ENCODE results near the gene THSD7A. TPM values are rescaled to one million over a fixed set of nuclear protein-coding genes. Genes with fewer than 3 reads are reported as not detected.

The THSD7A gene
- total and polyA plus RNA-seq, 10 of the 15 experiments (the other 5 are each of a cell fraction or from before 2014, with no cell fraction given): 0.03 to 0.09 (median 0.03) TPM; not detected in 7

- TF ChIP-seq SKIL (IDR thresholded peaks at IDR 0.05; ENCODE audit: low read depth, poor library complexity, severe bottlenecking) (no peak), NR2C1 (IDR thresholded peaks at IDR 0.05) (no peak), PML (IDR thresholded peaks at IDR 0.05; ENCODE audit: low read length) (no peak)
- TF ChIP-seq, protein P1, sequence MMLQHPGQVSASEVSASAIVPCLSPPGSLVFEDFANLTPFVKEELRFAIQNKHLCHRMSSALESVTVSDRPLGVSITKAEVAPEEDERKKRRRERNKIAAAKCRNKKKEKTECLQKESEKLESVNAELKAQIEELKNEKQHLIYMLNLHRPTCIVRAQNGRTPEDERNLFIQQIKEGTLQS (IDR thresholded peaks at IDR 0.05; ENCODE audit: borderline replicate concordance, extremely low read depth, low read depth, low read length): no peak
These were observed 99.8 kb downstream of the THSD7A start (continued) for GRCh38 chr7:11732207-11732606.

- Histone ChIP-seq H3K4me2 (ENCODE audit: control insufficient read depth, insufficient read depth) (no peak overlapping the region), H3K79me2 (ENCODE audit: control insufficient read depth, insufficient read depth, low read length) (no peaks in the 10 kb centered on the region), H4K20me1 (ENCODE audit: control insufficient read depth, insufficient read depth) (no peaks in the 10 kb centered on the region), H3K27ac (ENCODE audit: control insufficient read depth, insufficient read depth) (no peak overlapping the region), H3K9ac (ENCODE audit: control insufficient read depth, insufficient read depth, low read length) (no peak overlapping the region), H3K4me3 (no peak overlapping the region), H2AFZ (ENCODE audit: control insufficient read depth, low read depth, low read length) (no peak overlapping the region), H3K27me3 (replicated peaks in 1 of 2; ENCODE audit: control insufficient read depth in 2 of 2, insufficient read depth in 2 of 2, low read length in 1 of 2) (no peaks in the 10 kb centered on the region), H3K4me1 (ENCODE audit: control insufficient read depth, insufficient read depth, low read length) (no peaks in the 10 kb centered on the region), H3K36me3 (ENCODE audit: control insufficient read depth in 2 of 2, insufficient read depth in 2 of 2, low read length in 1 of 2) (no peaks in the 10 kb centered on the region), H3K9me3 (replicated peaks; ENCODE audit: control insufficient read depth, insufficient read depth, low read length) (no peaks in the 10 kb centered on the region)
- TF ChIP-seq RELA (IDR thresholded peaks at IDR 0.05; ENCODE audit: borderline replicate concordance, partially characterized antibody) (no peak), CREM (IDR thresholded peaks at IDR 0.05; ENCODE audit: low read depth) (no peak), WRNIP1 (IDR thresholded peaks at IDR 0.05; ENCODE audit: borderline replicate concordance, low read depth, low read length) (no peak), MEF2B (IDR thresholded peaks at IDR 0.05; ENCODE audit: partially characterized antibody, poor library complexity, severe bottlenecking) (no peak), KAT2A (conservative IDR thresholded peaks at IDR 0.05; ENCODE audit: control insufficient read depth, low read depth, low read length) (no peak), ZBED1 (IDR thresholded peaks at IDR 0.05; ENCODE audit: borderline replicate concordance) (no peak), BRCA1 (IDR thresholded peaks at IDR 0.05; ENCODE audit: low read depth, low read length) (no peak), KDM1A (IDR thresholded peaks at IDR 0.05; ENCODE audit: borderline replicate concordance) (no peak), ASH2L (IDR thresholded peaks at IDR 0.05; ENCODE audit: borderline replicate concordance, low read depth) (no peak), GATAD2B (conservative IDR thresholded peaks at IDR 0.05; ENCODE audit: low read depth) (no peak), SP1 (IDR thresholded peaks at IDR 0.05; ENCODE audit: low read depth, low read length) (no peak), IRF4 (IDR thresholded peaks at IDR 0.05; ENCODE audit: low read depth, low read length) (no peak), ZSCAN29 (IDR thresholded peaks at IDR 0.05) (no peak)
- BruUV-seq (replicated peaks): no TSS peak
- WGBS (ENCODE audit: insufficient coverage, insufficient replicate concordance, low lambda C conversion rate, missing lambda C conversion rate): 38% methylated on average over 1 of the region's 1 CpG
- DNase-seq (ENCODE audit: low read depth, low spot score) (no peak), FAIRE-seq (no peak), ATAC-seq (peak; percentile 49)
- ChIA-PET SMC1A (ENCODE audit: uncharacterized antibody, unreplicated experiment) (no interaction called here), RAD21 (ENCODE audit: unreplicated experiment) (no interaction called here), POLR2A (no interaction called here), CTCF (interaction anchor here (1.2 kb wide), 1 partner anchor 18 kb away, joined by 4 read pairs; no protein-coding TSS in a partner anchor)
- in situ Hi-C loops (cut with MboI): no loop called here
- intact Hi-C loops (cut with micrococcal nuclease; ENCODE audit: unreplicated experiment): no loop called here
These were observed 101.3 kb downstream of the THSD7A start for GRCh38 chr7:11730725-11731124.
